GM12878 (cell line): Measurements from ENCODE around the gene SLC66A3. TPM values are rescaled to one million over a fixed set of nuclear protein-coding genes. Genes with fewer than 3 reads are reported as not detected.

Experiments
- CHD4 ChIP-seq: fragments of 200-600 bp; sonication (generic); IDR thresholded peaks from 2 replicates; pipeline ENCODE4 v1.6.1; 2016; ENCODE audit warnings: mild to moderate bottlenecking
- ETV6 ChIP-seq, 2 experiments: fragments of 450-650 bp in 1 of 2; IDR thresholded peaks in 1 of 2; conservative IDR thresholded peaks in 1 of 2; 2 replicates each; pipeline ENCODE4 v1.6.1; 2014; ENCODE audit warnings: antibody characterized with exemption in 1 of 2, borderline replicate concordance in 1 of 2, low read depth in 1 of 2, mild to moderate bottlenecking in 1 of 2, moderate library complexity in 1 of 2
- IRF5 ChIP-seq: fragments of 450-650 bp; IDR thresholded peaks from 2 replicates; pipeline ENCODE4 v1.6.1; 2017; ENCODE audit warnings: borderline replicate concordance
- MAX ChIP-seq: IDR thresholded peaks from 2 replicates; pipeline ENCODE4 v1.6.1; 2012; ENCODE audit warnings: low read depth, low read length, improper control_type of control experiment
- NBN ChIP-seq: fragments of 450-650 bp; IDR thresholded peaks from 2 replicates; pipeline ENCODE4 v1.6.1; 2016
- SREBF2 ChIP-seq: IDR thresholded peaks from 2 replicates; pipeline ENCODE4 v1.6.1; 2012; ENCODE audit warnings: mild to moderate bottlenecking, low read length
- ZBTB4 ChIP-seq: fragments of 450-650 bp; formaldehyde crosslinking; IDR thresholded peaks from 2 replicates; pipeline ENCODE4 v1.4.0; 2022; ENCODE audit warnings: mild to moderate bottlenecking, moderate library complexity
- ZSCAN29 ChIP-seq: fragments of 450-650 bp; IDR thresholded peaks from 2 replicates; pipeline ENCODE4 v1.6.1; 2017; ENCODE audit warnings: mild to moderate bottlenecking, moderate library complexity
- polyA plus RNA-seq, 11 experiments: library from polyadenylated mRNA; depleted of rRNA in 4 of 11; unstranded in 6 of 11; stranded (reverse) in 5 of 11; fragments of >200 nt; fragmentation: Nextera tagmentation in 4 of 11; fragmentation: Illumina TruSeq in 1 of 11; extraction: Ambion mirVana in 4 of 11; extraction: Trizol in 1 of 11; gene quantifications; 1 replicate in 1 of 11; 2 replicates in 10 of 11; pipeline versions ENCODE4 v1.2.1 to v1.2.3, GENCODE V29; 2011 to 2016; ENCODE audit warnings: inconsistent platforms in 2 of 11, missing spikeins in 2 of 11, low read depth in 1 of 11
- total RNA-seq, 4 experiments: library from RNA; depleted of rRNA in 3 of 4; stranded (reverse); fragments of >200 nt in 3 of 4; fragmentation: Illumina TruSeq in 1 of 4; extraction: Trizol in 1 of 4; gene quantifications; 2 replicates each; pipeline versions ENCODE4 v1.2.1 to v1.2.3, GENCODE V29; 2013 to 2021
- TF ChIP-seq, protein P1 (sequence below): fragments of 450-650 bp; IDR thresholded peaks from 2 replicates; pipeline ENCODE4 v1.6.1; 2017; ENCODE audit warnings: mild to moderate bottlenecking

The SLC66A3 gene
- total and polyA plus RNA-seq, 10 of the 15 experiments (the other 5 are each of a cell fraction or from before 2014, with no cell fraction given), result 1.4 to 14.2 (median 6.4) TPM

- TF ChIP-seq ZBTB4 (CRISPR knock-in tag) (no peak), CHD4 (no peak), NBN (no peak), ZSCAN29 (no peak), IRF5 (no peak), MAX (no peak), ETV6 (conservative IDR thresholded peaks at IDR 0.05 in 1 of 2, IDR thresholded peaks at IDR 0.05 in 1 of 2; ENCODE audit: borderline replicate concordance in 1 of 2, low read depth in 1 of 2) (no peak), SREBF2 (no peak)
- TF ChIP-seq, protein P1, sequence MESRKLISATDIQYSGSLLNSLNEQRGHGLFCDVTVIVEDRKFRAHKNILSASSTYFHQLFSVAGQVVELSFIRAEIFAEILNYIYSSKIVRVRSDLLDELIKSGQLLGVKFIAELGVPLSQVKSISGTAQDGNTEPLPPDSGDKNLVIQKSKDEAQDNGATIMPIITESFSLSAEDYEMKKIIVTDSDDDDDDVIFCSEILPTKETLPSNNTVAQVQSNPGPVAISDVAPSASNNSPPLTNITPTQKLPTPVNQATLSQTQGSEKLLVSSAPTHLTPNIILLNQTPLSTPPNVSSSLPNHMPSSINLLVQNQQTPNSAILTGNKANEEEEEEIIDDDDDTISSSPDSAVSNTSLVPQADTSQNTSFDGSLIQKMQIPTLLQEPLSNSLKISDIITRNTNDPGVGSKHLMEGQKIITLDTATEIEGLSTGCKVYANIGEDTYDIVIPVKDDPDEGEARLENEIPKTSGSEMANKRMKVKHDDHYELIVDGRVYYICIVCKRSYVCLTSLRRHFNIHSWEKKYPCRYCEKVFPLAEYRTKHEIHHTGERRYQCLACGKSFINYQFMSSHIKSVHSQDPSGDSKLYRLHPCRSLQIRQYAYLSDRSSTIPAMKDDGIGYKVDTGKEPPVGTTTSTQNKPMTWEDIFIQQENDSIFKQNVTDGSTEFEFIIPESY, result no peak
- TF ChIP-seq, all 136 proteins: peak for 0
Measured at GRCh38 chr2:11212645-11213044, 57.4 kb downstream of the SLC66A3 start (continued).
